Measurements from ENCODE around the gene CLCN1. TPM values are rescaled to one million over a fixed set of nuclear protein-coding genes. Genes with fewer than 3 reads are reported as not detected.

The CLCN1 gene
- total RNA-seq, 1 experiment from 2014 or later = not detected

DNA sequence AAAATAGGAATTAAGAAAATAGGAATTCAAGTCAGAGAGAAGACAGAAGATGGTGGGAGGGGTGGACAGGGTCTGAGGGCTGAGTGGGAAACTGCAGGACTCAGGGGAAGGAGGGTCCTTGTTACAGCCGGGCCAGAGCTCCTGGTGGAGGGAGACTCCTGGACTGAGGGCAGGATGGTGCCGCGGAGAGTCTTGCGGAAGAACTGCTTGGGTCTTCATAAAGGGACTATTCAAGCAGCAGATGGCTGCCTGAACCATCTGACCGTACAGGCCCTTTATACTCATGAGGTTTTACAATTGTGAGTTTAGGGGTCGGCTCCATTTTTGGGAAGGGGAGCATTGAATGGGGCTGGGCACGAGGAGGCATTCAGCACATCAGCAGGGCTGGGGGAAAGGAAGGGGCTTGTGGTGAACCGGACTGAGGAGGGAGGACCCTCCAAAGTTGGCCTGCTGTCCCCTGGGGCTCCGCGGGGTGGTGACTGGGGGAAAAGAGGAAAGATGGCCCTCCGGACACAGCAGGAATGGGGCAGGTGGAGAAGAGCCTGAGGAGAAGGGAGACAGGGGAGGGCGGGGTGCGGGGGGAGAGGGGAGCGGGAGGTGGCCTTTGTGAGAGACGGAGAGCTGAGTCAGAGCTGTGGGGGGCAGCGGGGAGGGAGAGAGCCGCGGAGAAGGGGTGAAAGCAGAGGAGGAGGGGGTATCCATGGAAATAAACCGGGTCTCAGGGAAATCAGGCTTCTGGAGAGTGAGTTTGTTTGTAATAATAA is 45.1 kb downstream of the CLCN1 start:
- H3K4me1 Mint-ChIP-seq (ENCODE audit: insufficient read depth, unreplicated experiment) = no peaks in the 10 kb centered on the region
- H3K36me3 Mint-ChIP-seq (ENCODE audit: insufficient read depth, unreplicated experiment) = no peaks in the 10 kb centered on the region
- ChIA-PET CTCF (interaction anchor here (0.5 to 1.3 kb wide), 5 partner anchors 12 to 121 kb away, joined by 3 to 5 read pairs (median 3); no protein-coding TSS in a partner anchor), POLR2A (no interaction called here)
- peak overlapping the region; percentile 73 for H3K4me3 Mint-ChIP-seq (ENCODE audit: unreplicated experiment)
- no peak overlapping the region for H3K27ac Mint-ChIP-seq (ENCODE audit: low read depth, unreplicated experiment)
- peaks cover 70% of the 10 kb centered on the region for H3K27me3 Mint-ChIP-seq (ENCODE audit: insufficient read depth, unreplicated experiment)
- no TSS peak for BruUV-seq (replicated peaks)
- TF ChIP-seq, protein P1, sequence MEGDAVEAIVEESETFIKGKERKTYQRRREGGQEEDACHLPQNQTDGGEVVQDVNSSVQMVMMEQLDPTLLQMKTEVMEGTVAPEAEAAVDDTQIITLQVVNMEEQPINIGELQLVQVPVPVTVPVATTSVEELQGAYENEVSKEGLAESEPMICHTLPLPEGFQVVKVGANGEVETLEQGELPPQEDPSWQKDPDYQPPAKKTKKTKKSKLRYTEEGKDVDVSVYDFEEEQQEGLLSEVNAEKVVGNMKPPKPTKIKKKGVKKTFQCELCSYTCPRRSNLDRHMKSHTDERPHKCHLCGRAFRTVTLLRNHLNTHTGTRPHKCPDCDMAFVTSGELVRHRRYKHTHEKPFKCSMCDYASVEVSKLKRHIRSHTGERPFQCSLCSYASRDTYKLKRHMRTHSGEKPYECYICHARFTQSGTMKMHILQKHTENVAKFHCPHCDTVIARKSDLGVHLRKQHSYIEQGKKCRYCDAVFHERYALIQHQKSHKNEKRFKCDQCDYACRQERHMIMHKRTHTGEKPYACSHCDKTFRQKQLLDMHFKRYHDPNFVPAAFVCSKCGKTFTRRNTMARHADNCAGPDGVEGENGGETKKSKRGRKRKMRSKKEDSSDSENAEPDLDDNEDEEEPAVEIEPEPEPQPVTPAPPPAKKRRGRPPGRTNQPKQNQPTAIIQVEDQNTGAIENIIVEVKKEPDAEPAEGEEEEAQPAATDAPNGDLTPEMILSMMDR (IDR thresholded peaks at IDR 0.05; ENCODE audit: unreplicated experiment) = no peak
- DNase-seq (ENCODE audit: unreplicated experiment) = no peak
- intact Hi-C loops (cut with micrococcal nuclease) = no loop called here
- no peaks in the 10 kb centered on the region for H3K9me3 Mint-ChIP-seq (ENCODE audit: unreplicated experiment)

- no peak for DNase-seq (ENCODE audit: unreplicated experiment)
- CTCF ChIA-PET = interaction anchor here (1.3 kb wide), 1 partner anchor 13 kb away, joined by 3 read pairs; no protein-coding TSS in a partner anchor
- Mint-ChIP-seq H3K27me3 (ENCODE audit: insufficient read depth, unreplicated experiment) (peaks cover 70% of the 10 kb centered on the region), H3K27ac (ENCODE audit: low read depth, unreplicated experiment) (no peak overlapping the region), H3K4me1 (ENCODE audit: insufficient read depth, unreplicated experiment) (no peaks in the 10 kb centered on the region), H3K4me3 (ENCODE audit: unreplicated experiment) (peak overlapping the region; percentile 73), H3K36me3 (ENCODE audit: insufficient read depth, unreplicated experiment) (no peaks in the 10 kb centered on the region), H3K9me3 (ENCODE audit: unreplicated experiment) (no peaks in the 10 kb centered on the region)
- intact Hi-C loops (cut with micrococcal nuclease) = no loop called here
- no TSS peak for BruUV-seq (replicated peaks)
- TF ChIP-seq, protein P1 (IDR thresholded peaks at IDR 0.05; ENCODE audit: unreplicated experiment) = no peak
- POLR2A ChIA-PET = interaction anchor here (1.3 kb wide), 1 partner anchor 11 kb away, joined by 4 read pairs; no protein-coding TSS in a partner anchor
These were observed 45.7 kb downstream of the CLCN1 start for GRCh38 chr7:143361552-143362130.

- peaks cover 70% of the 10 kb centered on the region for H3K27me3 Mint-ChIP-seq (ENCODE audit: insufficient read depth, unreplicated experiment)
- H3K9me3 Mint-ChIP-seq (ENCODE audit: unreplicated experiment) = no peaks in the 10 kb centered on the region
- CTCF ChIA-PET = interaction anchor here (1.7 kb wide), 1 partner anchor 54 kb away, joined by 6 read pairs; no protein-coding TSS in a partner anchor
- peaks cover under 1% of the 10 kb centered on the region for H3K4me1 Mint-ChIP-seq (ENCODE audit: insufficient read depth, unreplicated experiment)
- no TSS peak for BruUV-seq (replicated peaks)
- peak within 1 kb of the TSS; percentile 73 for H3K4me3 Mint-ChIP-seq (ENCODE audit: unreplicated experiment)
- no peak for DNase-seq (ENCODE audit: unreplicated experiment)
- no peaks in the 10 kb centered on the region for H3K36me3 Mint-ChIP-seq (ENCODE audit: insufficient read depth, unreplicated experiment)
- TF ChIP-seq, protein P1 (IDR thresholded peaks at IDR 0.05; ENCODE audit: unreplicated experiment) = no peak
- POLR2A ChIA-PET = interaction anchor here (0.8 to 1.3 kb wide), 2 partner anchors 10 to 31 kb away, joined by 3 to 4 read pairs; no protein-coding TSS in a partner anchor
- intact Hi-C loops (cut with micrococcal nuclease) = no loop called here
- no peak within 1 kb of the TSS for H3K27ac Mint-ChIP-seq (ENCODE audit: low read depth, unreplicated experiment)
These were observed 46.5 kb downstream of the CLCN1 start, which contains the start of gene FAM131B for GRCh38 chr7:143362131-143363015. Gene FAM131B, minus strand, starts transcription at chr7:143362713. Its CDS starts 110 bp downstream, at chr7:143362603.

Data from MCF 10A (cell line).